Renal pelvis (tissue), 4 donors: Measurements from ENCODE around the gene CREB5. TPM values are rescaled to one million over a fixed set of nuclear protein-coding genes. Genes with fewer than 3 reads are reported as not detected.

Experiments
- DNase-seq: peaks from one replicate; pipeline ENCODE4 v3.0.0-alpha.2; 2013
- polyA plus RNA-seq, 3 donors: library from polyadenylated mRNA; unstranded; fragments of 120-200 nt; gene quantifications; one replicate each; pipeline ENCODE4 v1.2.1, GENCODE V29; 2013; ENCODE audit not compliant: insufficient read length in 3 of 3

The CREB5 gene
- polyA plus RNA-seq, 3 donors: 11.0 to 11.9 (median 11.6) TPM

GRCh38 chr7:28677668-28678067, 265.4 kb downstream of the CREB5 start:
- no peak for DNase-seq

- no peak for DNase-seq
Measured at GRCh38 chr7:28678431-28678965, 266.2 kb downstream of the CREB5 start.

- DNase-seq: no peak
Measured at GRCh38 chr7:28681693-28682310, 269.5 kb downstream of the CREB5 start.

- DNase-seq: no peak
Measured at GRCh38 chr7:28682801-28683200, 270.5 kb downstream of the CREB5 start.

- DNase-seq: no peak
Measured at GRCh38 chr7:28684650-28685241, 272.4 kb downstream of the CREB5 start.

- DNase-seq: no peak
Measured at GRCh38 chr7:28685242-28685643, 272.9 kb downstream of the CREB5 start.

GRCh38 chr7:28685644-28686417, 273.5 kb downstream of the CREB5 start:
- peak; percentile 95 for DNase-seq

GRCh38 chr7:28686418-28686800, 274.1 kb downstream of the CREB5 start:
- no peak for DNase-seq

- no peak for DNase-seq
Measured at GRCh38 chr7:28687537-28687936, 275.2 kb downstream of the CREB5 start.

GRCh38 chr7:28688174-28688573, 275.9 kb downstream of the CREB5 start:
- no peak for DNase-seq

- no peak for DNase-seq
Measured at GRCh38 chr7:28688651-28689050, 276.3 kb downstream of the CREB5 start.

GRCh38 chr7:28695300-28696295, 283.3 kb downstream of the CREB5 start:
- no peak for DNase-seq

- DNase-seq: no peak
Measured at GRCh38 chr7:28697913-28698563, 285.7 kb downstream of the CREB5 start.

GRCh38 chr7:28698840-28699239, 286.5 kb downstream of the CREB5 start:
- DNase-seq: no peak

GRCh38 chr7:28700096-28700495, 287.8 kb downstream of the CREB5 start:
- DNase-seq: no peak

- DNase-seq: no peak
Measured at GRCh38 chr7:28700790-28701203, 288.5 kb downstream of the CREB5 start.

GRCh38 chr7:28701731-28702130, 289.4 kb downstream of the CREB5 start:
- DNase-seq: no peak

GRCh38 chr7:28702171-28702570, 289.9 kb downstream of the CREB5 start:
- no peak for DNase-seq

- DNase-seq: no peak
Measured at GRCh38 chr7:28703037-28703765, 290.9 kb downstream of the CREB5 start.

GRCh38 chr7:28704706-28705105, 292.4 kb downstream of the CREB5 start:
- DNase-seq: no peak
